AG09309 (cell line): ENCODE results near the gene KCNJ10.

Experiments
- DNase-seq: peaks from one replicate; pipeline ENCODE4 v3.0.0-alpha.2; 2010; ENCODE audit warnings: low read depth
- H3K4me3 ChIP-seq: 2 replicates; pipeline ENCODE4 v1.5.1; 2011; ENCODE audit warnings: mild to moderate bottlenecking, low read depth, low read length, moderate library complexity; ENCODE audit not compliant: control insufficient read depth
- TF ChIP-seq, protein P1 (sequence below): IDR thresholded peaks from 2 replicates; pipeline ENCODE4 v1.5.1; 2011; ENCODE audit warnings: mild to moderate bottlenecking, low read depth, low read length, inconsistent platforms; ENCODE audit not compliant: insufficient read depth, control insufficient read depth; ENCODE audit errors: missing control alignments

KCNJ10 gene

DNA sequence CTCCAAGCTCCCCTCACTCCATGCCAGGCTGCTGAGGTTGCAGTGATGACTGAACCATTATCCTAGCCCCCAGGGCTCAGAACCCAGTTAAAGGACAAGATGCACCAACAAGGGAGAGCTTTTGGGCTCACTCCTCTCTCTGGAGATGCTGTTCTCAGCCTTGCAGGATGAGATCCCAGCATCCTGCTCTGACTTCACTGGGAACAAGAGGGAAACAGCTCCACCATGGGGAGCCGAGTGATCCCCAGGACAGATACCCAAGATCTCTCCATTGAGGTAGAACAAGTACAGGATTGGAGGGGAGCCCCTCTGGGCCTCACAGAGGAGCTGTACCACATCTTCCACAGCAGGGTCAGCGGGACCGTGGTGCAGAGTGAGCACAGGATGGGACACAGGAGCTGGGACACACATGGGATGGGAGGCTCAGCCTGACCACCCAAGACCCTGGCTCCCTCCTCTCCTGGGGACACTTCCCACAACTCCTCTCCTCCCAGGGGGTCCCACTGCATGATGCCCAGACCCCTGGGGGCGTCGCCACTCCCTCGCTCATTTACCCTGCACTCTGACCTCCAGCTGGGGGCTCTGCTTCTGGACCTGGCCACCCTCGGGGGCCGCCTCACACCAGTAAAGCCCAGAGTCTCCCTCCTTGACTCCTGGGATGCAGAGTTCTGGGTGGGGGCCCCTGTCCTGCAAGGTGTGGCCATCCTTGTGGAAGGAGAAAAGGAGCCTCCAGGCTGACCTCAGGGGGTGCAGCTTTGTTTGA, 97.3 kb downstream of the KCNJ10 start:
- TF ChIP-seq, protein P1, sequence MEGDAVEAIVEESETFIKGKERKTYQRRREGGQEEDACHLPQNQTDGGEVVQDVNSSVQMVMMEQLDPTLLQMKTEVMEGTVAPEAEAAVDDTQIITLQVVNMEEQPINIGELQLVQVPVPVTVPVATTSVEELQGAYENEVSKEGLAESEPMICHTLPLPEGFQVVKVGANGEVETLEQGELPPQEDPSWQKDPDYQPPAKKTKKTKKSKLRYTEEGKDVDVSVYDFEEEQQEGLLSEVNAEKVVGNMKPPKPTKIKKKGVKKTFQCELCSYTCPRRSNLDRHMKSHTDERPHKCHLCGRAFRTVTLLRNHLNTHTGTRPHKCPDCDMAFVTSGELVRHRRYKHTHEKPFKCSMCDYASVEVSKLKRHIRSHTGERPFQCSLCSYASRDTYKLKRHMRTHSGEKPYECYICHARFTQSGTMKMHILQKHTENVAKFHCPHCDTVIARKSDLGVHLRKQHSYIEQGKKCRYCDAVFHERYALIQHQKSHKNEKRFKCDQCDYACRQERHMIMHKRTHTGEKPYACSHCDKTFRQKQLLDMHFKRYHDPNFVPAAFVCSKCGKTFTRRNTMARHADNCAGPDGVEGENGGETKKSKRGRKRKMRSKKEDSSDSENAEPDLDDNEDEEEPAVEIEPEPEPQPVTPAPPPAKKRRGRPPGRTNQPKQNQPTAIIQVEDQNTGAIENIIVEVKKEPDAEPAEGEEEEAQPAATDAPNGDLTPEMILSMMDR, result no peak
- H3K4me3 ChIP-seq, result no peak overlapping the region
- DNase-seq, result no peak

GRCh38 chr1:159970932-159971342, 99.0 kb downstream of the KCNJ10 start:
- no peak overlapping the region for H3K4me3 ChIP-seq
- no peak for DNase-seq
- TF ChIP-seq, protein P1, result no peak

DNA sequence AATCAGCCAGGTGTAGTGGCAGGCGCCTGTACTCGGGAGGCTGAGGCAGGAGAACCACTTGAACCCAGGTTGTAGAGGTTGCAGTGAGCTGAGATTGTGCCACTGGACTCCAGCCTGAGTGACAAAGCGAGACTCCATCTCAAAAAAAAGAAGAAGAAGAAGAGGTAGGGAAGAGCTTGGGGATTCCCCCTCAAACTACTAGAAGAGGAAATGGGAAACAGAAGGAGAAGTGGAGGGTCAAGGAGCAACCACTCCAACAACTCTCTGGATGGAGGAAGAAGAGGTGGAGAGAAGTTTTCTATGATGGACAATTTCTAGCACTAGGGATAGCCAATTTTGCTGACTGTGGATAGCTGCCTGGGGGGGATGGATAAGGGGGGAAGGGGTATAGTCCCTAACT, 101.1 kb downstream of the KCNJ10 start:
- no peak overlapping the region for H3K4me3 ChIP-seq
- no peak for DNase-seq
- TF ChIP-seq, protein P1, result no peak

DNA sequence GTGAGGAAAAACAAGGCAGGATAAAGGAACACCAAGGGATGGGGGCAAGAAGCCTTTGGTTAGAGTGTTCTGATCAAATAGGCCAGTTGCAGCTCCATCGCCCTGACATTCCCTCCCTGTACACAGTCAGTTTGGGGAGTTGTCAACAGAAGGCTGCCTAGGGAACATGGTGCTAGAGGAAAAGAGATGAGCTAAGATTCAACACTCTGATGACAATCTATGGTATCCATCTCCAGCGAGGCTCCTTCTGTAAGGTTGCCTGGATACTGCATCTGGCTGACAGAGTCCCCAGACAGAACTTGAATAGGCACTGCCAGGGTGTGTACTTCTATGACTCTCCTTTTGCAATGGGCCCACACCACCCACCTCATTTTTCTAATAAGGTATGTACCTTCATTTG, 104.7 kb downstream of the KCNJ10 start:
- H3K4me3 ChIP-seq, result no peak overlapping the region
- DNase-seq, result no peak
- TF ChIP-seq, protein P1, result no peak

GRCh38 chr1:159964144-159964543, 105.8 kb downstream of the KCNJ10 start:
- DNase-seq, result no peak
- no peak overlapping the region for H3K4me3 ChIP-seq
- TF ChIP-seq, protein P1, result no peak

DNA sequence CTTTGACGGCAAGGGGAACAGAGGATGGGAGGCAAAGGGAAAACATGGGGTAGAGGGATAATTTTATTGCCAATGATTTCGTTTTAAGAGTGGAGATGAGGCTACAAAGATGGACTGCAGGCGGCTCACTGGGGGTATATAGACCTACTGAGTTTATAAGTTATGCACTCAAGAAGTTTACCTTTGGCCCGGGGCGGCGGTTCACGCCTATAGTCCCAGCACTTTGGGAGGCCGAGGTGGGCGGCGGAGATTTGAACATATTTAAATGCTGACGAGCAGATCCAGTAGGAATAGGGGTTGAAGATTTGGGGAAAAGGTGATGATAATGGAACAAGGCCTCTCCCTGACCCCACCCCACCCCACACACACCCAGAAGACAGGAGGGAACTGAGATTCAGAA, 107.8 kb downstream of the KCNJ10 start:
- TF ChIP-seq, protein P1, result no peak
- no peak for DNase-seq
- peak overlapping the region; percentile 49 for H3K4me3 ChIP-seq
